H1 (cell line): ENCODE results near the gene PLA2G1B. TPM values are rescaled to one million over a fixed set of nuclear protein-coding genes. Genes with fewer than 3 reads are reported as not detected.

Experiments
- CTCF ChIA-PET: fragments of 300-600 bp; sonication (Branson Sonifier 250); formaldehyde crosslinking; loops from one replicate; lab custom pipeline; 2021; ENCODE audit not compliant: partially characterized antibody; lab: Charles Lee
- POLR2A ChIA-PET: fragments of 300-600 bp; sonication (Branson Sonifier 250); formaldehyde crosslinking; loops from one replicate; lab custom pipeline; 2021; ENCODE audit warnings: inconsistent platforms; ENCODE audit not compliant: partially characterized antibody; lab: Charles Lee
- DNase-seq, 2 experiments: peaks; one replicate each; pipeline versions ENCODE4 v3.0.0 to v3.0.0-alpha.2; 2010 to 2022; ENCODE audit warnings: low spot score in 2 of 2, low read depth in 1 of 2, mixed read lengths in 1 of 2
- FAIRE-seq: peaks from 2 replicates; lab custom pipeline; 2011; peaks lifted over from hg19 to GRCh38; lab: Jason Lieb, UNC
- H2AFZ ChIP-seq: 2 replicates; pipeline ENCODE4 v1.8.1; 2012; ENCODE audit warnings: low read length, inconsistent platforms
- H2AK5ac ChIP-seq: 2 replicates; pipeline ENCODE4 v1.6.1; 2013; ENCODE audit warnings: low read depth, low read length
- H2BK120ac ChIP-seq: replicated peaks from 2 replicates; pipeline ENCODE3; 2013; ENCODE audit warnings: low read depth, low read length, inconsistent platforms
- H2BK12ac ChIP-seq: 2 replicates; pipeline ENCODE4 v1.6.1; 2013; ENCODE audit warnings: low read depth, low read length
- H2BK15ac ChIP-seq: 2 replicates; pipeline ENCODE4 v1.6.1; 2013; ENCODE audit warnings: low read length
- H2BK20ac ChIP-seq: 2 replicates; pipeline ENCODE4 v1.6.1; 2013; ENCODE audit warnings: low read length
- H2BK5ac ChIP-seq: 2 replicates; pipeline ENCODE4 v1.6.1; 2013; ENCODE audit warnings: low read depth, low read length
- H3K14ac ChIP-seq: 2 replicates; pipeline ENCODE4 v1.6.1; 2013; ENCODE audit warnings: inconsistent platforms; ENCODE audit not compliant: insufficient read length
- H3K18ac ChIP-seq: 2 replicates; pipeline ENCODE4 v1.6.1; 2013; ENCODE audit warnings: low read length; ENCODE audit errors: extremely low read depth
- H3K23ac ChIP-seq: 2 replicates; pipeline ENCODE4 v1.6.1; 2013; ENCODE audit warnings: inconsistent platforms; ENCODE audit not compliant: insufficient read length
- H3K23me2 ChIP-seq: 2 replicates; pipeline ENCODE4 v1.6.1; 2013; ENCODE audit warnings: low read depth, low read length
- H3K27ac ChIP-seq: 2 replicates; pipeline ENCODE4 v1.6.1; 2011; ENCODE audit warnings: low read depth, low read length, inconsistent platforms
- H3K27me3 ChIP-seq, 4 experiments: replicated peaks in 1 of 4; 1 replicate in 1 of 4; 2 replicates in 3 of 4; pipeline versions ENCODE4 v1.6.1 to v1.8.1; 2011 to 2013; ENCODE audit warnings: low read length in 3 of 4, mild to moderate bottlenecking in 3 of 4, inconsistent platforms in 2 of 4, mixed read lengths in 2 of 4, moderate library complexity in 1 of 4; ENCODE audit not compliant: control insufficient read depth in 3 of 4, insufficient read depth in 3 of 4; ENCODE audit errors: extremely low read depth in 1 of 4
- H3K36me3 ChIP-seq, 4 experiments: 2 replicates each; pipeline versions ENCODE4 v1.6.1 to v1.8.1; 2011 to 2013; ENCODE audit warnings: mild to moderate bottlenecking in 4 of 4, low read length in 3 of 4, moderate library complexity in 2 of 4, control low read depth in 1 of 4, inconsistent platforms in 1 of 4; ENCODE audit not compliant: insufficient read depth in 4 of 4, control insufficient read depth in 2 of 4
- H3K4ac ChIP-seq: replicated peaks from 2 replicates; pipeline ENCODE3; 2013; ENCODE audit warnings: low read length, low read depth, mixed read lengths, inconsistent platforms; ENCODE audit not compliant: insufficient read length
- H3K4me1 ChIP-seq, 4 experiments: replicated peaks in 1 of 4; 1 replicate in 1 of 4; 2 replicates in 3 of 4; pipeline versions ENCODE4 v1.6.1 to v1.8.1; 2011 to 2013; ENCODE audit warnings: low read length in 3 of 4, inconsistent platforms in 2 of 4, mixed read lengths in 1 of 4; ENCODE audit not compliant: insufficient read depth in 4 of 4, control insufficient read depth in 3 of 4
- H3K4me2 ChIP-seq, 2 experiments: 2 replicates each; pipeline versions ENCODE4 v1.6.1 to v1.8.1; 2011 to 2013; ENCODE audit warnings: low read depth in 2 of 2, low read length in 2 of 2, control low read depth in 1 of 2, inconsistent platforms in 1 of 2, mild to moderate bottlenecking in 1 of 2; ENCODE audit not compliant: insufficient read depth in 1 of 2
- H3K4me3 ChIP-seq, 4 experiments: fragments of 200-600, 300-600 bp in 1 of 4; sonication (generic), shearing (Covaris generic), sonication (Bioruptor Twin) in 1 of 4; 2 replicates each; pipeline versions ENCODE4 v1.5.1 to v1.8.1; 2011 to 2016; ENCODE audit warnings: low read length in 4 of 4, low read depth in 3 of 4, control low read depth in 2 of 4, inconsistent platforms in 2 of 4, mild to moderate bottlenecking in 2 of 4, mixed read lengths in 1 of 4, moderate library complexity in 1 of 4; ENCODE audit not compliant: insufficient read depth in 2 of 4; ENCODE audit errors: extremely low read depth in 1 of 4
- H3K56ac ChIP-seq: replicated peaks from 2 replicates; pipeline ENCODE3; 2013; ENCODE audit warnings: low read depth, mild to moderate bottlenecking, mixed read lengths, low read length, inconsistent platforms; ENCODE audit not compliant: insufficient read length
- H3K79me1 ChIP-seq: 2 replicates; pipeline ENCODE4 v1.6.1; 2013; ENCODE audit warnings: low read depth, low read length, control low read depth
- H3K79me2 ChIP-seq, 2 experiments: 2 replicates each; pipeline versions ENCODE4 v1.6.1 to v1.8.1; 2012 to 2013; ENCODE audit warnings: low read length in 2 of 2, mild to moderate bottlenecking in 2 of 2, inconsistent platforms in 1 of 2; ENCODE audit not compliant: insufficient read depth in 2 of 2, control insufficient read depth in 1 of 2
- H3K9ac ChIP-seq, 4 experiments: replicated peaks in 1 of 4; 1 replicate in 1 of 4; 2 replicates in 3 of 4; pipeline versions ENCODE4 v1.6.1 to v1.8.1; 2011 to 2013; ENCODE audit warnings: low read depth in 3 of 4, low read length in 3 of 4, control low read depth in 2 of 4, mild to moderate bottlenecking in 2 of 4, moderate library complexity in 2 of 4, inconsistent platforms in 1 of 4; ENCODE audit errors: extremely low read depth in 1 of 4
- H3K9me3 ChIP-seq, 2 experiments: 2 replicates each; pipeline versions ENCODE4 v1.6.1 to v1.8.1; 2012 to 2013; ENCODE audit warnings: mild to moderate bottlenecking in 2 of 2, moderate library complexity in 2 of 2, control low read depth in 1 of 2, inconsistent platforms in 1 of 2, low read depth in 1 of 2, low read length in 1 of 2, mixed read lengths in 1 of 2; ENCODE audit not compliant: insufficient read depth in 2 of 2
- H4K20me1 ChIP-seq, 2 experiments: replicated peaks in 1 of 2; 2 replicates each; pipeline versions ENCODE3 to v1.8.1; 2011 to 2013; ENCODE audit warnings: inconsistent platforms in 2 of 2, low read length in 2 of 2, mild to moderate bottlenecking in 1 of 2; ENCODE audit not compliant: insufficient read depth in 2 of 2, control insufficient read depth in 1 of 2
- H4K5ac ChIP-seq: 2 replicates; pipeline ENCODE4 v1.6.1; 2013; ENCODE audit warnings: low read length, low read depth, mixed read lengths, inconsistent platforms; ENCODE audit not compliant: insufficient read length
- H4K8ac ChIP-seq: 2 replicates; pipeline ENCODE4 v1.8.0; 2013; ENCODE audit warnings: mild to moderate bottlenecking, moderate library complexity, low read length, inconsistent platforms; ENCODE audit not compliant: insufficient read depth; ENCODE audit errors: extremely low read depth
- H4K91ac ChIP-seq: replicated peaks from 2 replicates; pipeline ENCODE3; 2013; ENCODE audit warnings: low read length, mixed read lengths, inconsistent platforms; ENCODE audit not compliant: insufficient read length
- GABPA ChIP-seq: IDR thresholded peaks from 2 replicates; pipeline ENCODE4 v1.6.1; 2011; ENCODE audit warnings: mild to moderate bottlenecking, low read length, moderate library complexity, borderline replicate concordance; ENCODE audit not compliant: insufficient read depth
- NRF1 ChIP-seq: IDR thresholded peaks from 2 replicates; pipeline ENCODE4 v1.6.1; 2011; ENCODE audit warnings: mild to moderate bottlenecking, low read depth, low read length, improper control_type of control experiment
- SP1 ChIP-seq: IDR thresholded peaks from 2 replicates; pipeline ENCODE4 v1.6.1; 2011; ENCODE audit warnings: low read depth, low read length
- TEAD4 ChIP-seq: IDR thresholded peaks from 2 replicates; pipeline ENCODE4 v1.6.1; 2012; ENCODE audit warnings: low read depth, low read length, inconsistent platforms, mixed read lengths
- WGBS, 2 experiments: shearing (Covaris generic) in 1 of 2; methylation state at CpG; one replicate each; pipeline versions ENCODE4 v1.1.6 to v1.1.7; 2013 to 2015; ENCODE audit warnings: low lambda C conversion rate in 2 of 2, mixed read lengths in 2 of 2, inconsistent platforms in 1 of 2, low coverage in 1 of 2, missing lambda C conversion rate in 1 of 2; ENCODE audit not compliant: insufficient replicate concordance in 2 of 2, insufficient coverage in 1 of 2, insufficient read length in 1 of 2; ENCODE audit errors: extremely low coverage in 1 of 2, missing lambda C conversion rate in 1 of 2; 5-methylcytosine and 5-hydroxymethylcytosine counted together
- polyA plus RNA-seq, 7 experiments: library from polyadenylated mRNA; depleted of rRNA in 3 of 7; stranded (reverse) in 5 of 7; unstranded in 2 of 7; fragments of >200 nt in 5 of 7; fragments of 200-250 nt in 2 of 7; gene quantifications; 1 replicate in 5 of 7; 2 replicates in 1 of 7; 4 replicates in 1 of 7; pipeline versions ENCODE4 v1.2.1 to v1.2.3, GENCODE V29; 2011 to 2013; ENCODE audit warnings: missing spikeins in 2 of 7, mixed read lengths in 2 of 7
- total RNA-seq: library from RNA; stranded (reverse); fragmentation: NEBNext Ultra II Directional; extraction: Animal tissue kit (Norgen Biotek cat#: 25700); gene quantifications from 2 replicates; pipeline ENCODE4 v1.2.1, GENCODE V29; 2021

The PLA2G1B gene
- total and polyA plus RNA-seq, 2 of the 8 experiments (the other 6 are each of a cell fraction or from before 2014, with no cell fraction given): not detected

DNA sequence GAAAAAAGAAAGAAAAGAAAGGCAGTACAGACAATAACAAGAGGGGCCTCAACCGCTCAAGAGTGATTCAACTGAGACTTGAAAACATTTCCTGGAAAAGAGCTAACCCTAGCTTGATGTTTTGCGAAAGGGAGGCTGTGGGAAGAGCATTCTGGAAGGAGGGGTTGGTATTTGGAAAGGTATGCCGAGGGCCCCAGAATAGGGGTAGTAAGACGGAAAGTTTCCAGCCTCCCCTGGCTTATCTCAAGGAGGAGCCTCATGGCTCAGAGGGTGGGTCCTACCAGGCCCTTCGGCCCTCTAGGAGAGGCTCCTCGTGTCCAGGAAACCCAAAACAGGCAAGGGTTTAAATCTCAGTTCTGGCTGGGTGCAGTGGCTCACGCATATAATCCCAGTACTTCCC lies 44.3 kb downstream of the PLA2G1B start:
- H3K36me3 ChIP-seq: no peaks in the 10 kb centered on the region
- CTCF ChIA-PET: interaction anchor here (0.9 to 8.9 kb wide), 5 partner anchors 8 to 82 kb away, joined by 3 to 91 read pairs (median 7); partner anchors contain the start of genes RNU4-2, RPLP0 and SIRT4

More for the DNA sequence above, 44.3 kb downstream of the PLA2G1B start:
- POLR2A ChIA-PET: interaction anchor here (1.0 to 67.0 kb wide), 6 partner anchors 8 to 55 kb away, joined by 3 to 4270 read pairs (median 5); partner anchors contain the start of genes GCN1, PXN, RNU4-1 and RNU4-2
- H4K20me1 ChIP-seq: no peaks in the 10 kb centered on the region
- H2BK12ac ChIP-seq: 0 out of 2 replicates have a peak overlapping the region, but pooled peaks have one; percentile 50
- H3K4ac ChIP-seq: no peak overlapping the region
- no peak overlapping the region for H4K91ac ChIP-seq
- no peak overlapping the region for H2BK15ac ChIP-seq
- FAIRE-seq: no peak
- peaks cover 0 to 3% (median 1%) of the 10 kb centered on the region in 4 experiments; a peak in 2 of 7 replicates for H3K4me1 ChIP-seq
- H3K4me3 ChIP-seq: no peak overlapping the region
- no peak overlapping the region for H4K5ac ChIP-seq
- no peaks in the 10 kb centered on the region; the same call in 1 of the 2 replicates for H3K23me2 ChIP-seq
- no peak overlapping the region for H3K56ac ChIP-seq
- H2AFZ ChIP-seq: no peak overlapping the region; the same call in 1 of the 2 replicates
- no peaks in the 10 kb centered on the region for H3K79me1 ChIP-seq
- H2AK5ac ChIP-seq: no peak overlapping the region
- no peaks in the 10 kb centered on the region for H3K27me3 ChIP-seq
- H3K4me2 ChIP-seq: no peak overlapping the region
- H3K9me3 ChIP-seq: peaks cover 7 to 8% of the 10 kb centered on the region in 2 experiments; a peak in 3 of 4 replicates
- H3K23ac ChIP-seq: no peak overlapping the region
- H3K14ac ChIP-seq: no peak overlapping the region
- H2BK5ac ChIP-seq: no peak overlapping the region
- 86% methylated on average over 7 of the region's 7 CpGs; no CpG with 5 or more reads in 1 of the 2 experiments for WGBS, 2 experiments
- peak in 1 of 2 experiments; percentile 52 for DNase-seq
- no peak overlapping the region for H2BK120ac ChIP-seq
- TF ChIP-seq SP1 (peak; percentile 59), TEAD4 (peak; percentile 52; the same call in 1 of the 2 replicates), NRF1 (no peak), GABPA (no peak)
- H3K27ac ChIP-seq: no peak overlapping the region
- H3K18ac ChIP-seq: peak overlapping the region; percentile 78
- H3K79me2 ChIP-seq: no peaks in the 10 kb centered on the region
- H4K8ac ChIP-seq: peak overlapping the region; percentile 45; the same call in 1 of the 2 replicates
- no peak overlapping the region for H3K9ac ChIP-seq
- no peak overlapping the region for H2BK20ac ChIP-seq
